Trophoblast cell (in vitro differentiated cells and primary cell): ENCODE data around the gene MBNL2.
A peak's percentile ranks its signal among the peaks of the same experiment; 100 is the strongest.

ENCODE experiments used
- DNase-seq, 2 donors: peaks; one replicate each; pipeline ENCODE4 v3.0.0-alpha.2; 2016
- H2AFZ ChIP-seq: 2 replicates; pipeline ENCODE4 v1.6.1; 2013; ENCODE audit warnings: low read length, moderate library complexity, mild to moderate bottlenecking; ENCODE audit not compliant: insufficient read depth, poor library complexity
- H2AK5ac ChIP-seq: 2 replicates; pipeline ENCODE4 v1.6.1; 2013; ENCODE audit warnings: mild to moderate bottlenecking, low read length
- H2BK120ac ChIP-seq: 2 replicates; pipeline ENCODE4 v1.6.1; 2013; ENCODE audit warnings: low read length, mild to moderate bottlenecking, moderate library complexity; ENCODE audit not compliant: insufficient read depth, poor library complexity
- H2BK12ac ChIP-seq: 2 replicates; pipeline ENCODE4 v1.6.1; 2013; ENCODE audit warnings: mild to moderate bottlenecking, low read length, moderate library complexity
- H2BK5ac ChIP-seq: 2 replicates; pipeline ENCODE4 v1.6.1; 2013; ENCODE audit warnings: low read length, low read depth, moderate library complexity, mild to moderate bottlenecking; ENCODE audit not compliant: poor library complexity
- H3K14ac ChIP-seq: 2 replicates; pipeline ENCODE4 v1.6.1; 2013; ENCODE audit warnings: mild to moderate bottlenecking, low read length
- H3K18ac ChIP-seq: 2 replicates; pipeline ENCODE4 v1.6.1; 2013; ENCODE audit warnings: mild to moderate bottlenecking, low read length
- H3K23ac ChIP-seq: 2 replicates; pipeline ENCODE4 v1.6.1; 2013; ENCODE audit warnings: low read length
- H3K27ac ChIP-seq: 2 replicates; pipeline ENCODE4 v1.5.1; 2013; ENCODE audit warnings: low read depth, mild to moderate bottlenecking, inconsistent platforms, low read length, moderate library complexity
- H3K27me3 ChIP-seq: 2 replicates; pipeline ENCODE4 v1.6.1; 2013; ENCODE audit warnings: inconsistent platforms, mild to moderate bottlenecking, low read length, moderate library complexity; ENCODE audit not compliant: insufficient read depth
- H3K36me3 ChIP-seq, 2 experiments: 1 replicate in 1 of 2; 2 replicates in 1 of 2; pipeline ENCODE4 v1.6.1; 2013; ENCODE audit warnings: low read length in 2 of 2, mild to moderate bottlenecking in 2 of 2, moderate library complexity in 1 of 2; ENCODE audit not compliant: insufficient read depth in 2 of 2, control insufficient read depth in 1 of 2
- H3K4ac ChIP-seq: 2 replicates; pipeline ENCODE4 v1.6.1; 2013; ENCODE audit warnings: low read depth, mild to moderate bottlenecking, low read length, moderate library complexity
- H3K4me1 ChIP-seq, 2 experiments: 1 replicate in 1 of 2; 2 replicates in 1 of 2; pipeline ENCODE4 v1.6.1; 2013; ENCODE audit warnings: low read length in 2 of 2, mild to moderate bottlenecking in 2 of 2, moderate library complexity in 1 of 2; ENCODE audit not compliant: insufficient read depth in 2 of 2, control insufficient read depth in 1 of 2
- H3K4me2 ChIP-seq: 2 replicates; pipeline ENCODE4 v1.6.1; 2013; ENCODE audit warnings: inconsistent platforms, mild to moderate bottlenecking, low read length, moderate library complexity
- H3K4me3 ChIP-seq: 2 replicates; pipeline ENCODE4 v1.5.1; 2013; ENCODE audit warnings: mild to moderate bottlenecking, low read depth, low read length, inconsistent platforms
- H3K79me1 ChIP-seq: one replicate; pipeline ENCODE4 v1.6.1; 2013; ENCODE audit warnings: low read length
- H3K79me2 ChIP-seq: 2 replicates; pipeline ENCODE4 v1.6.1; 2013; ENCODE audit warnings: low read length, mild to moderate bottlenecking; ENCODE audit not compliant: control insufficient read depth, insufficient read depth, poor library complexity
- H3K9ac ChIP-seq: 2 replicates; pipeline ENCODE4 v1.6.1; 2013; ENCODE audit warnings: mild to moderate bottlenecking, low read length
- H3K9me3 ChIP-seq: 2 replicates; pipeline ENCODE4 v1.6.1; 2013; ENCODE audit warnings: low read depth, mild to moderate bottlenecking, control low read depth, inconsistent platforms, low read length; ENCODE audit not compliant: insufficient read depth
- H4K12ac ChIP-seq: 2 replicates; pipeline ENCODE4 v1.6.1; 2013; ENCODE audit warnings: low read depth, mild to moderate bottlenecking, low read length, moderate library complexity
- H4K8ac ChIP-seq: 2 replicates; pipeline ENCODE4 v1.6.1; 2013; ENCODE audit warnings: low read depth, mild to moderate bottlenecking, low read length, moderate library complexity
- H4K91ac ChIP-seq: one replicate; pipeline ENCODE4 v1.6.1; 2013; ENCODE audit warnings: low read depth, mild to moderate bottlenecking, low read length, moderate library complexity
- WGBS: extraction: QIAGEN DNeasy Blood & Tissue Kit; methylation state at CpG from one replicate; pipeline ENCODE4 v1.1.7; 2013; ENCODE audit warnings: missing lambda C conversion rate; ENCODE audit not compliant: insufficient read length, insufficient coverage; ENCODE audit errors: extremely low coverage; 5-methylcytosine and 5-hydroxymethylcytosine counted together

The MBNL2 gene

DNA sequence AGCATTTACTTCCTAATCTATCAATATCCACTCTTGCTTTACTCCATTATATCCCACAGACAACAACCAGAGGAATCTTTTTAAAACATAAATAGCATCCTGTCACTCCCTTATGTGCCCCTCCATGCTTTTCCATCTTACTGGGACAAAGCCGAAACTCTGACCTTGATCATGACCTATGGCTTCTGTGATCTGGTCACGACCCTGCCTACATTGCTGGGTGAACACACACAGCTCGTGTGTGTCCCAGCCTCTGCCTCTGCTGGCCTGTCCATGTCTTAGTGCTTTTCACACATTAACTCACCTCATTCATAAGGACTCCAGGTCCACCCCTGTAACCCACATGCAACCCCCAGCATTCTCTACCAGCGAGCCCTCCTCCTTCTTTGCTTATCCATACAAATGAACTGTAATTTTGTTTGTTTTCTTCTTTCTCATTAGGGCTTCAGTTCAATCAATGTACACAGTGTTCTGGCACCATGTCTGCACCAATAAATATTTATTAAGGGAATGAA, 115.9 kb downstream of the MBNL2 start:
- H4K12ac ChIP-seq, result no peak overlapping the region
- H3K14ac ChIP-seq, result no peak overlapping the region
- H3K27me3 ChIP-seq, result no peaks in the 10 kb centered on the region
- H4K8ac ChIP-seq, result no peak overlapping the region
- H2BK5ac ChIP-seq, result no peak overlapping the region
- H3K9me3 ChIP-seq, result no peaks in the 10 kb centered on the region
- no peak overlapping the region for H3K4me2 ChIP-seq
- H2BK12ac ChIP-seq, result no peak overlapping the region
- no peak overlapping the region for H3K4me3 ChIP-seq
- no peak for DNase-seq
- no peak overlapping the region for H3K23ac ChIP-seq
- peaks cover 0 to 5% of the 10 kb centered on the region in 2 experiments for H3K4me1 ChIP-seq
- peak overlapping the region; percentile 77 for H3K18ac ChIP-seq
- H3K36me3 ChIP-seq, result peaks cover 23 to 40% of the 10 kb centered on the region in 2 experiments
- no peak overlapping the region for H3K9ac ChIP-seq
- peaks cover 1% of the 10 kb centered on the region for H3K79me2 ChIP-seq
- no peak overlapping the region for H3K27ac ChIP-seq
- H2AK5ac ChIP-seq, result no peak overlapping the region
- H2BK120ac ChIP-seq, result no peak overlapping the region
- H2AFZ ChIP-seq, result no peak overlapping the region
- peak overlapping the region; percentile 4 for H3K4ac ChIP-seq
- H4K91ac ChIP-seq, result no peak overlapping the region
- WGBS, result no CpG with 5 or more reads among the region's 4 CpGs
- peaks cover 3% of the 10 kb centered on the region for H3K79me1 ChIP-seq

DNA sequence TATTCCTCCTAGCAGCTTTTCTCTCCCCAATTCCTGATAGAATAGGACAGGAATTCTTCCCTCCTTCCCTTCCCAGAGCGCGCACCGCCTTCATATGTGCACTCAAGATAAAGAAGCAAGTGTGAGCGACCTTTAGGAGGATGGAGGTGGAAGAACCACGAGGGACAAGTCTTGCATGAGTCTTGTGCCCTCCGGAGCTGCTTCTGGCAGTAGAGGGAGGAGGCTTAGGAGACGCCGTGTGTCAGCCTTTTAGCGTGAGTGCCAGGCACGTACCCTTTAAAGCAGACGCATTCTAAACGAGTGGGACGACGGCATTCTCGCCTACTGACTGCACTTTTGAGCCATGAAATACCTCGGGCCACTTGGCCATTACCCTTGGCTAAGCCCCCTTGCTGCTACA, 116.4 kb downstream of the MBNL2 start:
- no peak overlapping the region for H3K4me2 ChIP-seq
- H4K8ac ChIP-seq, result no peak overlapping the region
- H3K4me3 ChIP-seq, result no peak overlapping the region
- no peak overlapping the region for H3K9ac ChIP-seq
- H3K27me3 ChIP-seq, result no peaks in the 10 kb centered on the region
- H4K91ac ChIP-seq, result no peak overlapping the region
- peaks cover 1% of the 10 kb centered on the region for H3K79me2 ChIP-seq
- H3K23ac ChIP-seq, result no peak overlapping the region
- no CpG with 5 or more reads among the region's 16 CpGs for WGBS
- H2BK12ac ChIP-seq, result no peak overlapping the region
- no peak overlapping the region for H3K4ac ChIP-seq
- peaks cover 25 to 44% of the 10 kb centered on the region in 2 experiments for H3K36me3 ChIP-seq
- H4K12ac ChIP-seq, result no peak overlapping the region
- no peak overlapping the region for H3K14ac ChIP-seq
- H2BK5ac ChIP-seq, result no peak overlapping the region
- H2BK120ac ChIP-seq, result no peak overlapping the region
- no peak for DNase-seq
- no peak overlapping the region for H2AK5ac ChIP-seq
- peak overlapping the region; percentile 12 for H3K18ac ChIP-seq
- peaks cover 0 to 5% of the 10 kb centered on the region in 2 experiments for H3K4me1 ChIP-seq
- H3K9me3 ChIP-seq, result no peaks in the 10 kb centered on the region
- no peak overlapping the region for H2AFZ ChIP-seq
- H3K27ac ChIP-seq, result no peak overlapping the region
- H3K79me1 ChIP-seq, result peaks cover 3% of the 10 kb centered on the region

DNA sequence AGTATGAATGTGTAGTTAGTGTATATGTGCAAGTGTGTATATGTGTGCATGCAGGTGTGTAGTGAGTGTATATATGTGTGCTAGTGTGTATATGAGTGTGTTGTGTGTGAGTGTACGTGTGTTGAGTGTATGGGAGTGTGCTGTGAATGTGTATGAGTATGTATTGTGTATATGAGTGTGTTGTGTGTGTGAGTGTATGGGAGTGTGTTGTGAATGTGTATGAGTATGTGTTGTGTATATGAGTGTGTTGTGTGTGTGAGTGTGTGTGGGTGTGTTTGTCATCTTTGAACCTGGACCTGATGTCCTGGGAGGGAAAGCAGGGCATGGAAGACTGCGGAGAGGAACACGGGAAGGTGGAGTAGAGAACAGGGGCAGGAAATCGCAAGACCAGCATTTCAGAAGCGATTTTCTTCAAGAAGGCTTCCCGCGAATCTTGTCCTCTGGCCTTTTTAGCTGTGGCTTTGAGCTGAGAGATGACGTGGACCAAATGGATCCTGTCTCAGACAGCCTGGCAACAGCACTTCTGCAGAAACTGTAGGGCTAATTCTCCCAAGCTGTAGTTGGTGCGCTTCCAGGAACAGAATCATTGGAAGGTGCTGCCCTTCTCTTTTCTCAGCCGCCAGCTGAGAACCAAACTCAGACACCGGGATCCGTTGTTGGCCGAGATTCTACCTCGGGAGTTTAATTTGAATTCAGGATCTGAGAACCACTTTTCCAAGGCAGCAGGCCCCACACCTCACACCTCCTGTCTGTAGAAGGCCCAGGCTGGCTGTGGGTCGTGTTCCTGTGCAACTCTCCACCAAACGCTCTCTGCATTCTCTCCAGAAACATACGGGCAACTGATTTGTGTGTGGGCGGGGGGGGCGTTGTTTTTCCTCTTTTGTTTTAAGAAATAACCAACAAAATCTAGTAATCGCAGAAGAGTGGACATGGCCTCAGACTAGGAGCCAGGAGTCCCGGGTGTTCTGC, 117.2 kb downstream of the MBNL2 start:
- Histone ChIP-seq H3K79me1 (peaks cover 3% of the 10 kb centered on the region), H2AK5ac (no peak overlapping the region), H3K23ac (peak overlapping the region; percentile 93), H4K91ac (no peak overlapping the region), H3K9ac (no peak overlapping the region), H3K79me2 (peaks cover 1% of the 10 kb centered on the region), H4K12ac (no peak overlapping the region), H3K27me3 (no peaks in the 10 kb centered on the region), H3K4me2 (no peak overlapping the region), H2BK12ac (peak overlapping the region; percentile 54), H2AFZ (no peak overlapping the region), H3K9me3 (no peaks in the 10 kb centered on the region), H2BK120ac (no peak overlapping the region), H3K4me1 (peaks cover 0 to 5% of the 10 kb centered on the region in 2 experiments), H3K18ac (peak overlapping the region; percentile 13), H3K4ac (no peak overlapping the region), H3K14ac (no peak overlapping the region), H4K8ac (no peak overlapping the region), H3K27ac (no peak overlapping the region), H3K36me3 (peaks cover 25 to 42% of the 10 kb centered on the region in 2 experiments), H2BK5ac (no peak overlapping the region), H3K4me3 (no peak overlapping the region)
- 100% methylated on average over 1 of the region's 21 CpGs for WGBS
- peak; percentile 55 to 65 for DNase-seq

DNA sequence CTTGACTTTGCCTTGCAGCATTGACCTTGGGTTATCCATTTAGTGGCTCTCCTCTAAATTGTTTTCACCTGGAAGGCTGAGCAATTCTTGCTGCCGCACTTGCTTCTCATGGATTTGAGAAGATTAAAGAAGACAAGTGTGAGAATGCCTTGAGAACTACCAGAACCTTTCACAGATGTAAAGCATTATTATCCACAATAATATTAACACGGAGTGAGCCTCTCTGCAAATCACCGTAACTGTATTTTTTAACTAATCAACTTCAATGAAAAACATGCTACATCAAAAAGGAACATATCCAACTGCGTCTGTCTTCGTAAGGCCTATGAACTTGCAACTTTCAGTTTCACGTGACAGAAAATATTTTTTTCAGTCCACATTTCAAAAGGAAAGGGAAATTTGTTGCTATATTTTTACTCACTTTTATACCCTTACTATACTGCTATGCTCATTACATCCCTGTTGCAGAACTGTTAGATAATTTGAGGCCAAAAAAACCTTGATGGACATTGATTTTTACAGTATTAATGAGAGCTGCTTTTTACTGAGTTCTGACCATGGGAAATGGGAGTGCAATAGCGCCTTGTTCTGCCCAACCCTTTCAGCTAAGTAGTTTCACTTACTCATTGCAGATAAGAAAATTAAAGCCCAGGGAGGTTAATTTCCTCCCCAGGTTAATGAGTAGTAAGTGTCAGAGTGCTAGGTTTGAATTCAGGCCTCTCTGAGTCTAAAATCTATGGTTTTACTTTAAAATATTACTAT, 118.0 kb downstream of the MBNL2 start:
- no peak overlapping the region for H2AK5ac ChIP-seq
- no peak overlapping the region for H3K4me2 ChIP-seq
- H2AFZ ChIP-seq, result no peak overlapping the region
- H4K91ac ChIP-seq, result no peak overlapping the region
- H4K12ac ChIP-seq, result no peak overlapping the region
- no peak overlapping the region for H3K23ac ChIP-seq
- no peak overlapping the region for H3K14ac ChIP-seq
- no peaks in the 10 kb centered on the region for H3K9me3 ChIP-seq
- H3K18ac ChIP-seq, result no peak overlapping the region
- no peaks in the 10 kb centered on the region for H3K27me3 ChIP-seq
- H4K8ac ChIP-seq, result no peak overlapping the region
- H3K79me2 ChIP-seq, result peaks cover 1% of the 10 kb centered on the region
- H3K4me3 ChIP-seq, result no peak overlapping the region
- peaks cover 25 to 39% of the 10 kb centered on the region in 2 experiments for H3K36me3 ChIP-seq
- no peak for DNase-seq
- H3K27ac ChIP-seq, result no peak overlapping the region
- no peak overlapping the region for H2BK5ac ChIP-seq
- no peak overlapping the region for H2BK120ac ChIP-seq
- H2BK12ac ChIP-seq, result no peak overlapping the region
- H3K9ac ChIP-seq, result no peak overlapping the region
- H3K79me1 ChIP-seq, result peaks cover 3% of the 10 kb centered on the region
- H3K4ac ChIP-seq, result no peak overlapping the region
- H3K4me1 ChIP-seq, result peaks cover 0 to 5% of the 10 kb centered on the region in 2 experiments
- WGBS, result no CpG with 5 or more reads among the region's 7 CpGs
